Activated CD4-positive, alpha-beta T cell treated with anti-CD3 and anti-CD28 coated beads for 1 hour (primary cell): ENCODE results near the gene CACTIN.
"Not testable (repeated sequence)": the region's sequence is repeated elsewhere in the genome, so short reads cannot be mapped to it uniquely, and the experiment has no call there.

ENCODE experiments used
- DNase-seq: peaks from one replicate; pipeline ENCODE4 v3.0.0-alpha.2; 2020

CACTIN gene

DNA sequence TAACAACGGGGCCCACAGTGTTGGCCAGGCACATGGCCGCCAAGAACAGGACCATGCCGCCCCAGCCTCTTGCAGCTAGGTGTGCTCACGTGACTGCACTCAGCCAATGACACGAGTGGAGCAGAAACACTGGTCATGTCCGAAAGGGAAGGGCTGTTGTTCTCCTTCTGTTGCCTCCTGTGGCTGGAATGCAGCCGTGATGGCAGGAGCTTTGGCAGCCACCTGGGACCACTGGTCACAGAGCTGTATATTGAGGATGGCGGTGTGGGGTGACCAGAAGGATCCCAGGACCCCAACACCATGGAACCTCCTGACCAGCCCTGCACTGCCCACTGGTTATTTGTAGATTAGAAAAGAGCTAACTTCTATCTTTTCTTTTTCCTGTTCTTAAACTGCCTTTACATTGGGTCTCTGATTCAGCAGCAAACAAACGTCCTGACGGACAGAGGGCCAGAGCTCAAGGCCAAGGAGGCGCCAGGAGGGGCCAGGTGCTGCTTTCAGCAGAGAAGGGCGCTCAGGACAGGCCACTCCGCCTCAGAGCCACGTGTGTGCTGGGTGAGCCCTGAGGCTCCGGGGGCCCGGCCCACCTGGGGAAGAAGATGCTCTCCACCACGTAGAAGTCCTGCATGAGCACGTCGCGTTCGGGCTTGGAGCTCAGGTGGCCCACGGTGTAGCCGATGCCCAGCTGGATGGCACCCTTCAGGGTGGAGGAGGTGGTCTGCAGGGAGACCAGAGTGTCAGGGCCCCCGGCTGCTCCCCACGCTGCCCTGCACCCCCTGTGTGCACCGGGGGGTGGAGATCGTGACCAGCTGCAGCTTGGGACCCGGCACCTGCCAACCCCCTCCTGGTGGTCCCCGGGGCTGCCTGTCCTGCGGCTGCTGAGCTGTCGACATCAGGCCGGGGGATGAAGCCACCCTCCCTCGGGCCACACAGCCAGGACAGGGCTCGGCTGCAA, 35.0 kb upstream of the CACTIN start:
- no peak for DNase-seq

DNA sequence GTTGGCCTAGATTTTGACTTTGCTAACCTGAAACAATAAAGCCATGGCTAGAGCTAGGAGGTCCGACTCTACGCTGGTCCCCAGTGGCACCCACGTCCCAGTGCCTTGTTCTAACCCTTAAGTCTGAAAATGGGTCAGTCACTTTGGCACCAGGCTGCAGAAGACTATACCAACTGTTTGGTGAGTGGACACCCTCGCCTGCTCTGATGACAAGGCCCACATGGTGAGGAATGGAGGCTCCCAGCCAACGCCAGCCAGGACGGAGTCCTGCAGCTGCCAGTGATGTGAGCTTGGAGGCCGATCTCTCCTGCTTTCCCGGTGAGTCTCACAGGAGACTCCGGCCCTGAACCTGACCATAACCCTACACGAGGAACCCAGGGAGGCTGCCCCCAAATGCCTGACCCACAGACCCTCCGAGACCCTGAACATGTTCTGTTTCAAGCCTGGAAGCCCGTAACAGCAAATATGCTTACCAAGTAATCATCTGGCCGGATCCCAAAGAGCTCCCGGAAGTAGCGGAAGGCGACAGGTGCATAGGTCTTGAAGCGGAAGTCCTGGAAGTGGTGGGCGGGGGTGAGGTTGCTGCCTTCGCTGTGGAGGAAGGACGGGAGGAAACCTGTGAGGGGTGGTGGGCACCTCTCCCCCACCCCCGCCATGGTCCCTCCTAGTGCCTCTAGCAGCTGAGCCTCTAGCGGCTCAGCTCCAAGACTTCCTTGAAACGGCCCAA, 34.1 kb upstream of the CACTIN start:
- no peak for DNase-seq

DNA sequence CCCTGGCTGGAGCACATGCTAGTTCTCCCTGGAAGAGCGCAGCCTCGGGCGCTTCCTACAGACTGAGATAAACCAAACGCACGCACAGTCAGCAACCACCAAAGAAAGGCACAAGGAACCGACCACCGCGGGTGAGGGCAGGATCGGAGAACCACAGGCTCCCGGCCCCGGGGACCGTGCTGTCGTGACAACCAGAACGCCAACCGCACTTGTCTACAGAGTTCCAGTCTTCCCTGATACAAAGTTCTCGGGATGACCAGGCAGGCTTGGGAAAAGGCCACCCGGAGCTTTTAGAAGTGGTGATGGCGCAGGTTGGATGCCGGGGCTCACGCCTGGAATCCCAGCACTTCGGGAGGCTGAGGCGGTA, 33.1 kb upstream of the CACTIN start:
- DNase-seq, result no peak

DNA sequence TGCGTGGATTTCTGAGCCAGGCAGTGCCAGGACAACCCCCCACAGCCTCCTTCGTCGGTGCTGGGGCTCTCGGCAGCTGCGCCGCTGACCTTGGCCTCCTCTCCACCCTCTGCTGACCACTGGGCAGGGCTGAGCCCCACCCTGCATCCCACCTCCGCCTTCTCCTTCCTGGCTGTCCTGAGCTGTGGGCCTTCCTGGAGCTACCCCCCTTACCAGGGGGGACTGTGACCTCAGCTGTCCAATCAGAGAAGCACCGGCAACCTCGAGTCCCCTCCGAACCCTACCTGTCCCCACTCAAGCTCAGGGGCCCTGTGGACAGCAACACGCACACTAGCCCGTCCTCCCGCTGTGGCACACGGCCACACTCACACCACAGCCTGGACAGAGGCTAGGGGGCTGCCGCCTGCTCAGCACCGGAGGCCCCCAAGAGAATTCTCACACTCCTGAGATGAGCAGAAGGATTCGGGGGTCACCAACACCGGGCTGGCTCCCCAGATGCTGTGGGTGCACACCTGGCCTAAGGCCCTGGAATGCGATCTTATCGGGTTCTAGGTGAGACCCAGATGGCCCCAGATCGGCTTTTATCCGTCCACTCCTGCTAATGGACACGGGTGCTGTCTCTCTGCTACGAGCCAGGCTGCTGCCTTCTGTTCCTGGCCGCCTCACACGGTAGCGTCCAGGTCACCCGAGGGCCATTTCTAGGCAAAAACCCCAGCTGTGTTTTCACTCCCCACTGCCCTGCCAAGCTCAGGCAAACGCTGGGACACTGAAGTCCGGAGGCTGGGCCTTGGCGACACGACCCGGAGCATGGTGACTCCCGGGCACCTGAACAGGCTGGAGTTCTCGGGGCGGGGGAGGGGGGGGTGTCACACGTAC, 32.5 kb upstream of the CACTIN start:
- no peak for DNase-seq

DNA sequence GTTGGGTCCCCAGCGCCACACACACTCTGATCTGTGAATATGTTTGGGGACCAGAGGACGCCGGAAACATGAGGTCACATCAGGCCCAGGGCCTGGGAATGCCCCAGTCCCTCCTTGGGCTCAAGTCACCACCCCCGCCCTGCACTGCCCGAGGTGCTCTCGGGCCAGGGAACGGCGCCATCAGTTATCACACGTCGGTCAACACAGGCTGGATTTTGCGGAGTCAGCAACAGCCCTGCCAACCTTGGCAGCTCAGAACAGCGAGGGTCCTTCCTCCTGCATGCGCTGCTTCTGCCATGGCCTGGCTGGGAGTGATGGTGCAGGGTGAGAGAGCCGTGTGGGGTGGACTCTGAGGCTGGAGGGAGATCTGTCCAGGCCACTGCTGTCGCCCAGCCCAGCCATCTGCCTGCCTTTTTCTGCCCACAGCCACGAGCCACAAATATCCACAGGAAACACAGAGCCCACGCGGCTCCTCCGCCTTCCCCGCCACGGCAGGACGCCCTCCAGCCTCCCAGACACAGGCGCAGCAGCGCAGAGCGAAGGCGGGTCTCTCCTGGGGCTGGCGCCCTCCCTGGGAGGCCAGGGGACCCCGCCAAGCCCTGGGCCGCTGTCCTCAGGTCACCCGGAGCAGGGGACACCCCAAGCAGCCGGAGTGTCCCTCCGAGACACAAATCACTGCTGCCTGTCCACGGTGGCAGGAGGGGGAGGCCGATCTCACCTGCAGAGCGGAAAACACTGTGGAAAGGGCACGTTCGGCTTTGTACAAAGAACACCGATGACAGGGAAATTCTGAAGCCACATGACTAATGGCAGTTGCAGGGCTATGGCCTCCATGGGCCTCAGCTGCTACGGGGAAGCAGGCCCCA, 31.6 kb upstream of the CACTIN start:
- no peak for DNase-seq

DNA sequence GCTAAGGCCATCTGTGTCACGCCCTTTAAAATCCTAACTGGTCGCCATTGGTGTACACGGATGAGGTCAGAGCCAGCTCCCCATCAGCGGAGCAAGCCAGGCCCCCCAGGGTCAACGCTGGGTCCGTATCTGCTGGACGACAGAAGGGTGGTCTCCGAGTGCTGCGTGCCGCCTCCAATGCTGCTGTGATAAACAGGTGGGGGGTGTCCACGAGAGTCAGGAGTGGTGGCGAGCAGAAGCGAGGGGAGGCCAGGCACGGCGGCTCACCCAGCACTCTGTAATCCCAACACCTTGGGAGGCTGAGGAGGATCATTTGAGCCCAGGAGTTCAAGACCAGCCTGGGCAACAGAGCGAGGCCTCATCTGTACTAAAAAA, 30.8 kb upstream of the CACTIN start:
- no peak for DNase-seq

DNA sequence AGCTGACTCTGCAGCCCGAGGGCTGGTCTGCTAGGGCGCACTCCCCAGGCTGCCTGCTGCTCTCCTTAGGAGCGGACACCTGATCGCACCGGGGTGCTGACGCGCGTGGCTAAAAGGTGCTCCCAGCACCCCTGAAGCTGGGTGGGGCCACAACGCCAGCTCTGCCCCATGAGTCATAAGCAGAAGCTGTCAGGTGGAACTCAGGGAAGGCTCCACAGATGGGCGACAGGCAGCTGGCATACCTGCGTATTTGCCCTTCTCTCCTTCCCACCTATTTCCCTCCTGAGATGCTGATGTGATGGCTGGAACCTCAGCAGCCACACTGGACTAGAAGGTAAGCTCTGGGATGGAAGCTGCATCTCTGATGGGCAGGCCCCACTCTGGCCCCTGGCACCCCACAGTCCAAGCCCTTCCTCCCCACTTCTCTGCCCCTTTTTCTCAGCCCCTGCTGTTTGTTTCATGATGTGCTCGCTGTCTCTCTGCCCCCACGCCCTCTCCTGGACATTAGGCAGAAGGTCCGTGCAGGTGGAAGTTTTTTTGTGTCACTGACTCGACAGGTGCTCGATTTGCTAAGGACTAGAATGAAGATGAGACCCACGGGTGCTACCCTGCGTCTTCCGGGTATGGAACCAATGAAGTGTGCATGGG, 30.3 kb upstream of the CACTIN start:
- DNase-seq, result no peak

DNA sequence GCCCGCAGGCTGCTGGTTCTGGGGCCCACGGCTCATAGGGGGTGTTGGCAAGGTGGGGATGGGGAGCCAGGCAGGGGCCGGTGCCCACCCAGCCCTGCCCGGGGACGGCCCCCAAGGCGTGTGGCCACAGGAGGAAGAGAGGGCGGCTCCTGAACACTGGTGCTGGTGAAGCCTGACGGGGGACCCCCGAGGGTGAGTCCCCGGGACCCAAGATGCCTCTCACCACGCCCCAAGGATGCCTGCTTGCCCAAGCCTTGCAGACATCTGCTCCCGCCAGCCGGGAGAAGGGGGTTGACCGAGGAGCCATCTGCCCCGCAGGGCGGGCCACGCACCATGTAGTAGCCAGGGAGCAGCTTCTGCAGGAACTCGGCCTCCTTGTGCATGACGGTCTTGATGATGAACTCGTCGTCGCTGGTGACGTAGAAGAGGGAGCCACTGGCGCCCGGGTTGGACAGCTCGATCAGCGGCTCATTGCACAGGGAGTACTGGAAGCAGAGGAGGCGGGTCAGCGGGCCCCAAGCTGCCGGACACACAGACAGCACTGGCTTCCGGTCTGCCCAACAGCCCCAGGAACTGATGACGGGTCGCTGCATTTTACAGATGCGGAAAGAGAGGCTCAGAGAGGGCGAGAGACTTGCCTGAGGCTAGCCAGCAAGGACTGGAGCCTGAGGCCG, 29.6 kb upstream of the CACTIN start:
- DNase-seq, result no peak

DNA sequence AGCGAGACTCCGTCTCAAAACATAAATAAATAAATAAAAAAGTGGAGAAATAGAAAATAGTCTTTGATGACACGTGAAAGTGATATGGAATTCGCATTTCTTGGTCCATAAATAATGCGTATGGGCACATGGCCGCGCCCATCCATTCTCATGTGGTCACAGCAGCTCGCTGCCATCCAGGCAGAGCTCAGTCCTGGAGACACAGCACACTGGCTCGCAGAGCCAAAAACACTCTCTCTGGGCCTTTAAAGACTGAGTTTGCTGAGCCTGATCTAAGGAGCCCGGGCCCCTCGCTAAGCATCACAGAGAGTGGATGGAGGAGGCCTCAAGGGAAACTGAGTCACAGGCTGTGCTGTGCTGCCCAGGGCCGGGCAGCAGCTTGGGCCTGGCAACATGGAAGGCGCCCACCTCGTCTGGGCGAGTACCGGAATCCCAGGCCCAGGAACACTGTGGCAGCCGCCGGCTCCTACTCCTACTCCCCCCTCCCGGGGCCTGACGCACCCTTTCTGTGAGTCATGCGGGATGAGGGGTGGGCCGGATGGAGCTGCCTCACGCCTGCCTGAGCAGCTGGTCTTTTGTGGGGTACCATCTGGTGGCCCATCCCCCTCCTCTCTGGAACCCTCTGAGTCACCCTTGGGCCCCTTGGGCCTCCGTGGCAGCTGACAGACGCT, 28.9 kb upstream of the CACTIN start:
- no peak for DNase-seq

DNA sequence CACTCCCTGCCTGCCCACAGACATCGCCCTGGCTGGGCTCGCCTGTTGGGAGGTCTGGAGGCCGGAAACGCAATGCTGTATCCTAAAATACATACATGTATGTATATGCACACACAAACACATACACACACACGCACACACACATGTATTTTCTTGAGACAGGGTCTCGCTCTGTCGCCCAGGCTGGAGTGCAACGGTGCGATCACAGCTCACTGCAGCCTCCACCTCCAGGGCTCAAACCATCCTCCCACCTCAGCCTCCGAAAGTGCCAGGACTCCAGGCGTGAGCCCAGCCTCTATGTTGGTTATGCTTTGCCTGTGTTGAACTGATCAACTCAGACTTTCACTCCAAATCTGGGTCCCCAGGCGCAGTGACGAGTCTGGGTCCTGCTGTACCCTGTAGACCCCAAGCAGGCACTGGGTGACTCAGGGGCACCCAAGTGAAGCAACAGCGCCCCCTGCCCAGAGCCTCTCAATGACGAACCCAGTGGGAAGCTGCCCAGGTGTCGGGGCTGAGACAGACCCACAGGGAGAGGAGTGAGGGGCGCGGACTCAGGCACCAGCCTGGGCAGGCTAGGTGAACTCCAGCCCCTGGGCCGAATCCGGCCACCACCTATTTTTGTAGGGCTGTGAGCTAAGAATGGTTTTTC, 27.4 kb upstream of the CACTIN start:
- DNase-seq, result no peak

DNA sequence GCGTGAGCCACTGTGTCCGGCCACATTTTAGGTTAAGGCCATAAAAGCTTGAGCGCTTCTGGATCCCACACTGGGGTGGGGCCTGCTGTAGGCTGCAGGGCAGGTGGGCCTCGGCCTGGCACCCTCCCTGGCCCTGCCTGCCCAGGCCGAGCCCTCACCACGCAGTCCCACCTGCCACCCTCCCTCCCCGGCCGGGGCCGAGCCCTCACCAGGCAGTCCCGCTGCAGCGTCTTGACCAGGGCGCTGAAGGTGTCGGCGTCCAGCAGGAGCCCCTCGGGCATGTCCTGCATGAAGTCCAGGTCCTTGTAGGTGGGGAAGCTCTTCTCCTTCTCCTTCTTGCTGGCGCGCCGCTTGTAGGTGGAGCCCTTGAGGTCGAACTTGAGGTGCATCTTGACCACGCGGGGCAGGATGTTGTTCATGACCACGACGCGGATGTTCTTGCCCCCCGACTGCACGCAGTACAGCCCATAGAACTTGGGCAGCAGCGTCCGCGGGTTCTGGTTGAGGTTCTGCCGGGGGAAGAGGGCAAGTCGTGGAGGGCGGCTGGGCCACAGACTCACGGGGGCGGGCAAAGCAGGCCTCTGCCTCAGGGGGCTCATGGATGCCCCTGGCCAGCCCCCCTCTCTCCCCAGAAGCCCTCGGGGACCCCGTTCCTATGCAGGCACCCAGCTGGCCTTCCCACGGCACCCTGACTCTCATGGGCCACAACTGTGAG, 26.6 kb upstream of the CACTIN start:
- DNase-seq, result no peak

DNA sequence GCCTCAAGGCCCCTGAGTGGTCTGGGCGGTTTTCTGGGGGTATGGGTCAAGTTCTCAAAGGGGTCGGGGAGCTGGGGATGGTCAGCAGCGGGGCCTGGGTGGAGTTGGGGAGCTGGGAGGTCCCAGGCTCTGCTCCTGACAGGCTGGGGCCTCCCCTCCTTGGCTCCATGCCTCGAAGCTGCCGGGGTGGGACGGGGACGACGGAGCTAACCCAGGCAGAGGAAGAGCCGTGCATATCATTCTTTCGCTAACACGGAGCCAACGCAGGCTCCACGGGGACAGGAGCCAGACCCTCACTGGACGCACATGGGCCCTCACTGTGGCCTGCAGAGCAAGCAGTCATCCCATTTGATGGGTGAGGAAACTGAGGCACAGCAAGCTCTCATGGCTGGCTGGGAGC, 25.8 kb upstream of the CACTIN start:
- DNase-seq, result no peak

DNA sequence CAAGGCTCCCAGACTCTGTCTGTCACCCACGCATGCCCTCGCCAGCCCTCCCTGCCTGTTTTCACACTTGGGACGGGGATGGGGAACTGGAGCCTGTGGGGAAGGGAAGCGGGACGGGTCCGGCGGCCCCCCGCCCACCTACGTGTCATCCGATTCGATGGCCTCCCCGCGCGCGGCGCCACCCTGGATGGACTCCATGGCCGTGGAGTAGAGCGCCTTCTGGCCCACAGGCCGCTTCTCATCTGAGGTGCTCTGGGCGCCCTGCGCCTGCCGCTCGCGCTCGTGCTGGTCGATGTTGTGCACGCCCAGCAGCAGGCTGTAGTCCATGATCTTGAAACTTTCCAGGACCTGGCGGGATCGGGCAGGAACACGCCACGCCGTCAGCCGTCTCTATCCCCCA, 25.1 kb upstream of the CACTIN start:
- DNase-seq, result no peak

DNA sequence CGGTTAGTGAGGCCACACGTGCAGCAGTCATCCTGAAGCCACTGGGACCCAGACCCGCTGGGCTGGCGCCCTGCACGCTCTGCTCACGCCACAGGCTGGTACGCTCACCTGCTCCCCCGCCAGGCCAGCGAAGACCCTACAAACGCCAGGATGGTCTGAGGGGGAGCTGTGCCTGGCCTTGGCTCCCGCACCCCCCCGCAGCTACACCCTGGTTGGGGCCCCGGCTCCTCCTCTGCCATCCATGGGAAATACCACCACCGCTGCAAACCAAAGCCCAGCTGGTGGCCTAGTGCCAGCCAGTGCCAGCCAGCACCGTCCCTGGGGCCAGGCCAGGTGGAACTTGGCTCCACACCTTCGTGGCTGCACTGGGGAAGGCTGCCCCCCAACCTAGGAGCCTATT, 23.3 kb upstream of the CACTIN start:
- DNase-seq, result no peak

DNA sequence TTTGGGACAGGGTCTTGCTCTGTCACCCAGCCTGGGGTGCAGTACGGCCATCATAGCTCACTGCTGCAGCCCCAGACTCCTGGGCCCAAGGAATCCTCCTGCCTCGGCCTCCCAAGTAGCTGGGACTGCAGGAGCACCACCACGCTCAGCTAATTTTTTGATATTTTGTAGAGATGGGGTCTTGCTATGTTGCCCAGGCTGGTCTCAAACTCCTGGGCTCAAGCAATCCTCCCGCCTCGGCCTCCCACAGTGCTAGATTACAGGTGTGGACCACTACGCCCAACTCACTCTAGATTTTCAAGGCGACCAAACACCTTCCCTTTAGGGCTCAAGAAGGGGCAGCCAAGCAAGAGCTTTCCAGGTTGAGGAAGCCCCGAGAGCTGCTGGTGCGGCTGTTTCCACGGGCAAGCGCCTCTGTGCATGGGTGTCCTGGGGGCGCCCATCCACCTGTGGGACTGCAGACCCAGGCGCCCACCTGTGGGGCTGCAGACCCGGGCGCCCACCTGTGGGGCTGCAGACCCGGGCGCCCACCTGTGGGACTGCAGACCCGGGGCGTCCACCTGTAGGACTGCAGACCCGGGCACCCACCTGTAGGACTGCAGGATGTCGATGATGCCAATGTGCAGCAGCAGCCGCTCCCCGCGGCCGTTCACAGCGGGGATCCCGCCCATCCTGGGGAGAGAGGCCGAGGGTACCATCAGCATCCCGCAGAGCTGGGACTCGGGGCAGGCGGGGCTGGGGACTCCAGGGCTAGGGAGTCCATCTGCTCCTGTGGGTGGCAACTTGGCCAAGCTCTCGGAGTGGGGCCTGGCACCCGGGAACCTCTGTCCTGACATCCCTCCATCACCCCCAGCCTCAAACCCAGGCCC, 21.7 kb upstream of the CACTIN start:
- DNase-seq, result no peak

DNA sequence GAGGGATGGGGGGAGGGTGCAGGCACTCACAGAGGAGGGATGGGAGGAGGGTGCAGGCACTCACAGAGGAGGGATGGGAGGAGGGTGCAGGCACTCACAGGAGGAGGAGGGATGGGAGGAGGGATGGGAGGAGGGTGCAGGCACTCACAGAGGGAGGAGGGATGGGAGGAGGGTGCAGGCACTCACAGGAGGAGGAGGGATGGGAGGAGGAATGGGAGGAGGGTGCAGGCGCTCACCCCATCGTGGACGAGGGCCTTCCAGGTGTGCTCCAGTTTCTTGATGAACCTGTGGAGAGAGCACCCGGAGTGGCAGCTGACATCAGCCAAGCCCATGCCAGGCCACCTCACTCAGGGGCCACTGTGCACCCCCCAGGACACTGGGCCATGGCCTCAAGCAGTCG, 20.5 kb upstream of the CACTIN start:
- DNase-seq, result not testable (repeated sequence)

DNA sequence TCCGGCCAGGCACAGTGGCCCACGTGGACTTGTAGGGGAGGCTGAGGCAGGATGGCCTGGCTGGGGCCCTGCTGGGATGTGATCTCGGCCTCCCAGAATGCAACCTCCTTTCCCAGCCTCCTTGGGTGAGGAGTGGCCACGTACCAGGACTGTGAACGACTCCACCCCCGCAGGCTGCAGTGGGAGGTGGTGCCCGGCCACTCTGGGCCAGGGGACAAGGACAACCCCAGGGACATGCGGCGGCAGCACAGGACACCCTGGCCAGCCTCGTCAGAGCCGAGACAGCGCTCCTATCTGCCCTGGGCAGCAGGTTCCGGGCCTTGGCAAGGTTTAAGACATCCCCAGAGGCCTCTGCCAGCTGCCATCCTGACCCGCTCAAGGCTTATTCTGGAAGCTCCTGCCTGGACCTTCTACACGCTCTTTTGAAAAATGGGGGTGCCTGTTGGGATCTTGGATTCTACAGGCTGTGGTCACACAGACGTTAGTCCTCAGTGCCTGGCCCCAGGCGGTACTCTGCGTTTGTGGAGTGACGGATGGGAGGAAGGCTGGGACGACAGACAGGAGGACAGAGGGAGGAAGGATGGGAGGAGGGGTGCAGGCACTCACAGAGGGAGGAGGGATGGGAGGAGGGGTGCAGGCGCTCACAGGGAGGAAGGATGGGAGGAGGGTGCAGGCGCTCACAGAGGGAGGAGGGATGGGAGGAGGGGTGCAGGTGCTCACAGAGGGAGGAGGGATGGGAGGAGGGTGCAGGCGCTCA, 19.9 kb upstream of the CACTIN start:
- DNase-seq, result no peak

DNA sequence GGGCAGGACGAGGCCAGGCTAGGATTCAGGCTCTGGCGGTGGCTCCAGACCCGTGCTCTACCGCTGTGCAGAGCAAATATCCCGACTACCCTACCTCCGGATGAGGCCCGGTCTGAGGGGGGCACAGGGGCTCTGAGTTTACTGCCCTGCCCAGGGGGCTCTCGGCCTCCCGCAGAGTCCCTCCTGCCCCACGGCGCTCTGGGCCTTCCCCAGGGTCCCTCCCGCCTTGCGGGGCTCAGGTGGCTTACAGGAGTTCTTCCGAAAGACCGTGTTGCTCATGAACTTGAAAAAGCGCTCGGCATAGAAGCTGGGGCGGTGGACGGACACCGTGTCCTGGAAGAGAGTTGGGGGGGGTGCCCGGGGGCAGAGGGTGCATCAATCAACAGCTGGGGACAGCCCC, 19.1 kb upstream of the CACTIN start:
- DNase-seq, result no peak
